Measurements from ENCODE around the gene KLK1. TPM values are rescaled to one million over a fixed set of nuclear protein-coding genes. Genes with fewer than 3 reads are reported as not detected.

KLK1 gene
- total RNA-seq, 4 donors from 2014 or later, result 0.82 TPM; not detected in 3

- H3K27me3 ChIP-seq, result peaks cover 0 to 25% of the 10 kb centered on the region in 2 donors
- intact Hi-C loops (cut with DNase I; ENCODE audit: low total_unique reads), result no loop called here
- H3K36me3 ChIP-seq, result no peaks in the 10 kb centered on the region
- no peak overlapping the region for H3K4me3 ChIP-seq
- H3K9me3 ChIP-seq, result no peaks in the 10 kb centered on the region
- no peak overlapping the region for H3K27ac ChIP-seq
- TF ChIP-seq POLR2A (IDR thresholded peaks at IDR 0.05), result no peak
- TF ChIP-seq CTCF (IDR thresholded peaks at IDR 0.05), result no peak
- DNase-seq, result no peak
- H3K4me1 ChIP-seq, result no peaks in the 10 kb centered on the region
Measured at GRCh38 chr19:50820549-50821247, 2.9 kb downstream of the KLK1 start.

GRCh38 chr19:50820086-50820485, 3.5 kb downstream of the KLK1 start:
- intact Hi-C loops (cut with DNase I; ENCODE audit: low total_unique reads), result no loop called here
- DNase-seq, result no peak
- no peak for TF ChIP-seq POLR2A (IDR thresholded peaks at IDR 0.05)
- no peak for TF ChIP-seq CTCF (IDR thresholded peaks at IDR 0.05)
- Histone ChIP-seq H3K9me3 (no peaks in the 10 kb centered on the region), H3K4me3 (no peak overlapping the region), H3K27ac (no peak overlapping the region), H3K36me3 (no peaks in the 10 kb centered on the region), H3K27me3 (peaks cover 0 to 25% of the 10 kb centered on the region in 2 donors), H3K4me1 (no peaks in the 10 kb centered on the region)

GRCh38 chr19:50819636-50820035, 4.0 kb downstream of the KLK1 start:
- intact Hi-C loops (cut with DNase I; ENCODE audit: low total_unique reads), result no loop called here
- Histone ChIP-seq H3K4me1 (no peaks in the 10 kb centered on the region), H3K36me3 (no peaks in the 10 kb centered on the region), H3K27ac (no peak overlapping the region), H3K9me3 (no peaks in the 10 kb centered on the region), H3K4me3 (no peak overlapping the region), H3K27me3 (peaks cover 0 to 25% of the 10 kb centered on the region in 2 donors)
- TF ChIP-seq POLR2A (IDR thresholded peaks at IDR 0.05) (no peak), CTCF (IDR thresholded peaks at IDR 0.05) (no peak)
- no peak for DNase-seq

GRCh38 chr19:50818859-50819472, 4.6 kb downstream of the KLK1 start:
- TF ChIP-seq POLR2A (IDR thresholded peaks at IDR 0.05), result no peak
- no peak for TF ChIP-seq CTCF (IDR thresholded peaks at IDR 0.05)
- H3K36me3 ChIP-seq, result no peaks in the 10 kb centered on the region
- no peak for DNase-seq
- H3K4me3 ChIP-seq, result no peak overlapping the region
- intact Hi-C loops (cut with DNase I; ENCODE audit: low total_unique reads), result no loop called here
- no peaks in the 10 kb centered on the region for H3K4me1 ChIP-seq
- H3K27ac ChIP-seq, result no peak overlapping the region
- H3K27me3 ChIP-seq, result peaks cover 0 to 25% of the 10 kb centered on the region in 2 donors
- no peaks in the 10 kb centered on the region for H3K9me3 ChIP-seq
